IPS-NIHi7 (cell line): ENCODE measurements around the gene SMARCB1.

Experiments used
- DNase-seq: peaks from one replicate; pipeline ENCODE4 v3.0.0; 2012; ENCODE audit warnings: mixed read lengths; ENCODE audit errors: extremely low spot score

The SMARCB1 gene

DNA sequence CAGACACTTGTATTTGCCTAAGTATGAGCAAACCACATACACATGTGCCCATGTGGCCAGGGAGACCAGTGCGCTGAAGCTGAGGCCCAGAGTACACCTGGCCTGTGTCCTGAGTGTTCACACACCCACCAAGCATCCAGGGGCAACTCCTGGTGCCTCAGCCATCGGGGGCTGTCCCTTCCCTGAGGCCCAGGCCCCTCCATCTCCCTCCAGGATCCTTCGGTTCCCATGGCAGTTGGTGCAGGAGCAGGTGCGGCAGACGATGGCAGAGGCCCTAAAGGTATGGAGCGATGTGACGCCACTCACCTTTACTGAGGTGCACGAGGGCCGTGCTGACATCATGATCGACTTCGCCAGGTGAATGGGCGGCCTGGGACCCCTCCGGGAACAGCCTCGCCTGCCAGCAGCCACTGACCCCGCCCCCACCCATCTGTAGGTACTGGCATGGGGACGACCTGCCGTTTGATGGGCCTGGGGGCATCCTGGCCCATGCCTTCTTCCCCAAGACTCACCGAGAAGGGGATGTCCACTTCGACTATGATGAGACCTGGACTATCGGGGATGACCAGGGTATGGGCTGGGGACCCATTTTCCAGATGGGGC, 6.5 kb upstream of the SMARCB1 start:
- no peak for DNase-seq

DNA sequence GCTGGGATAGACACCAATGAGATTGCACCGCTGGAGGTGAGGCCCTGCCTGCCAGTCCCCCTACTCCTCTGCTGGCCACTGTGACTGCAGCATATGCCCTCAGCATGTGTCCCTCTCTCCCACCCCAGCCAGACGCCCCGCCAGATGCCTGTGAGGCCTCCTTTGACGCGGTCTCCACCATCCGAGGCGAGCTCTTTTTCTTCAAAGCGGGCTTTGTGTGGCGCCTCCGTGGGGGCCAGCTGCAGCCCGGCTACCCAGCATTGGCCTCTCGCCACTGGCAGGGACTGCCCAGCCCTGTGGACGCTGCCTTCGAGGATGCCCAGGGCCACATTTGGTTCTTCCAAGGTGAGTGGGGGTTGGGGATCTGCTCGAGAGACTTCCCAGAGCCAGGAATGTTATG, 5.7 kb upstream of the SMARCB1 start:
- DNase-seq: no peak

DNA sequence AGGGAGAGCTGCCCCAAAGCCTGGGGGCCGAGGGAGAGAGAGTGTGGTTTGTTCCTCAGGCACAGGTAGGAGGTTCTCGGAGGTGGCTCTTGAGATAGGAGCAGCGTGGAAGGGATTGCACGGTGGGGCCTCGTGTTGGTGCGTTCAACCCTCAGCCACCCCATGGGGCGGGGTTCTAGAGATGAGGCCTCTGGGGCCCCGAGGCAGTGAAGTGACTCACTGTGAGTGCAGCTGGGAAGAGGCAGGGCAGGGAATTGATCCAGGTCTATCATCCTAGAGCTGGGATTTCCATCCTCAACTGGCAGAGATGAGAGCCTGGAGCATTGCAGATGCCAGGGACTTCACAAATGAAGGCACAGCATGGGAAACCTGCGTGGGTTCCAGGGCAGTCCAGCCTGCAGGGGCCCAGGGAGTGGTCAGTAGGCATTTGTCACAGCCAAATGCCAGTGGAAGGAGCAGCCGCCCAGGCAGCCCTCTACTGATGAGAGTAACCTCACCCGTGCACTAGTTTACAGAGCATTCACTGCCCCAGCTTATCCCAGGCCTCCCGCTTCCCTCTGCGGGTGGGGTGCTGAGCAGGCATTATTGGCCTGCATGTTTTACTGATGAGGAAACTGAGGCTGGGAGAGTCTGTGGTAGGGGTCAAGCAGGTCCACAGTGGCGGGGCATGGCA, 5.1 kb upstream of the SMARCB1 start:
- DNase-seq: no peak

DNA sequence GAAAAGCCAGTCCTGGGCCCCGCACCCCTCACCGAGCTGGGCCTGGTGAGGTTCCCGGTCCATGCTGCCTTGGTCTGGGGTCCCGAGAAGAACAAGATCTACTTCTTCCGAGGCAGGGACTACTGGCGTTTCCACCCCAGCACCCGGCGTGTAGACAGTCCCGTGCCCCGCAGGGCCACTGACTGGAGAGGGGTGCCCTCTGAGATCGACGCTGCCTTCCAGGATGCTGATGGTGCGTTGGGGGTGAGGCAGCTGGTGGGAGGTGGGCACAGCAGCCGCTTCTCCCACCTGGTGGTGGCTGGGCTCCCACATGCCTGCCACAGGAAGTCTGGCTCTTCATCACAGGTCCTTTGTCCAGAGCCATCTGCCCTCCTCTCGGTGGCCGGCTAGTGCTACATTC, 4.5 kb upstream of the SMARCB1 start:
- DNase-seq: no peak

DNA sequence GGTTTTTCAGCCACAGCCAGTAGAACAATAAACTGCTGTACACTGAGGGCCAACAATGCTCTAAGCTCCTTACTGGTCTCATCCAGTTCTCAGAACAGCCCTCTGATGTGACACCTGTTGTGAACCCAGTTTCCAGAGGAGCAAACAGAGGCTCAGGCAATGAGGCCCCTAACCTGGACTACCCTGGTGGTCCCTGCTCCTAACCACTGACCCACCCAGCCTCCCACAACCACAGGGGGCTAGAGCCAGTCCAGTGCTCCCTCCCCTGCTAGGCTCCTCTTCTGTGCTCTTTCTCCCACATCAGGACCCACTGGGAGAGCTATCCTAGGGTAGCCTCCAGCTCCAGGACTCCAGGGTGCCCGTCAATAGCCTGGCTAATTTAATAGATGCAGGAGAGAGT, 4.1 kb upstream of the SMARCB1 start:
- DNase-seq: no peak

DNA sequence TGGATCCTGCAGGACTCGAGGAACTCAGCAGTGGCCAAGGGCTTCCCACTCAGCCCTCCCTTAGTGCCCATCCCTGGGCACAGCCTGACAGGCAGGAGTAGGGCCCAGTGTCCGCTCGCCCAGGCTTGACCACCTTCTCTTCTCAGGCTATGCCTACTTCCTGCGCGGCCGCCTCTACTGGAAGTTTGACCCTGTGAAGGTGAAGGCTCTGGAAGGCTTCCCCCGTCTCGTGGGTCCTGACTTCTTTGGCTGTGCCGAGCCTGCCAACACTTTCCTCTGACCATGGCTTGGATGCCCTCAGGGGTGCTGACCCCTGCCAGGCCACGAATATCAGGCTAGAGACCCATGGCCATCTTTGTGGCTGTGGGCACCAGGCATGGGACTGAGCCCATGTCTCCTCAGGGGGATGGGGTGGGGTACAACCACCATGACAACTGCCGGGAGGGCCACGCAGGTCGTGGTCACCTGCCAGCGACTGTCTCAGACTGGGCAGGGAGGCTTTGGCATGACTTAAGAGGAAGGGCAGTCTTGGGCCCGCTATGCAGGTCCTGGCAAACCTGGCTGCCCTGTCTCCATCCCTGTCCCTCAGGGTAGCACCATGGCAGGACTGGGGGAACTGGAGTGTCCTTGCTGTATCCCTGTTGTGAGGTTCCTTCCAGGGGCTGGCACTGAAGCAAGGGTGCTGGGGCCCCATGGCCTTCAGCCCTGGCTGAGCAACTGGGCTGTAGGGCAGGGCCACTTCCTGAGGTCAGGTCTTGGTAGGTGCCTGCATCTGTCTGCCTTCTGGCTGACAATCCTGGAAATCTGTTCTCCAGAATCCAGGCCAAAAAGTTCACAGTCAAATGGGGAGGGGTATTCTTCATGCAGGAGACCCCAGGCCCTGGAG, 3.3 kb upstream of the SMARCB1 start:
- no peak for DNase-seq

DNA sequence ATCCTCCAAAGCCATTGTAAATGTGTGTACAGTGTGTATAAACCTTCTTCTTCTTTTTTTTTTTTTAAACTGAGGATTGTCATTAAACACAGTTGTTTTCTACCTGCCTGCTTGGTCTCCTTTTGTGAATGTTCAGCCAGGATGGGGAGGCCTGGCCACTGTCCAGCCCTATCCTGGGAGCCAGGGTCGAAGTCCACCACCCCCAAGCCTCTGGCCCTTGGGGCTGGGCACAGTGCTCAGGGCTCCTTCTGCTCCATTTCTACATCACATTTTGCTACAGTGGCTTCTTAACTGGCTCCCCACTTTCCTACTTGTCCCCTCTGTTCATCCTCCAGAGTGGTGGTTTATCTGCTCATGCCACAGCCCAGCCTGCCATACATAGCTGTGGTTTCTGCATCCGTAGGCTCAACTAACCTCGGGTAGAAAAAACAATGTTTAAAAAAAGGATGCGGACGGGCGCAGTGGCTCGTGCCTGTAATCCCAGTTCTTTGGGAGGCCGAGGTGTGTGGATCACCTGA, 2.5 kb upstream of the SMARCB1 start:
- DNase-seq: no peak

DNA sequence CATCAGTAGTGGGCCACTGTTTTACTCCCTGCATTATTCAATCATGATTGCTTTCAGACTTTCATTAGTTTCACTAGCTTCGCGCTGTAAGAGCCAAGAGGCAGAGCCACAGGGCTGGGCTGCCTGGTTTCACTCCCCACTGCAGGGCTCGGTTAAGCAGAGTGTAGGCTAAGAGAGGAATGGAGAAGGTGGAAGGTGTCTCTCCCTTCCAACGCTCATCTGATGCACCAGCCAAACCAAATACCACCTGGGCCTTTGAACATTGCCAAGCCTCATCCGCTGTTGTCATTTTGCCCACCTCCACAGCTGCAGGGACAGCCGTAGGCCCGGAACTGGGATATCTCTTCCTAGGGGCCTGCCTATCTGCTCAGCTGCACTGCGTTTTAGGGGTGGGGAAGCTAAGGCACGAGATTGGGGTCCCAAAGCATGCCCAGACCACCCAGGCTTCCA, 480 bp upstream of the SMARCB1 start:
- DNase-seq: no peak

DNA sequence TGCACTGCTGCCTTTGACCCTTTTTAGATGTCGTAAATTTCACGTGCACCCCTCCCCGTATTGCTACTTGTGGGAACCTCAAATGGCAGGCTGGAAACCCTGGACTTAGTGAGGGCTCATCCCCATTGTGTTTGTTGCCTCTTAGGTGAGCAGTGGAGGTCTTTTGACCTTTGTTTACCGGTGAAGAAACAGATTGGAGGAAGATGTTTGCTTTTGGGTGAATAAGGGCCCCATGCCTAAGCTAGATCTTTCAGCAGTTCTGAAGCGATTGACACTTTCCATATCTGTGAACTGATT, 782 bp downstream of the SMARCB1 start:
- DNase-seq: no peak

DNA sequence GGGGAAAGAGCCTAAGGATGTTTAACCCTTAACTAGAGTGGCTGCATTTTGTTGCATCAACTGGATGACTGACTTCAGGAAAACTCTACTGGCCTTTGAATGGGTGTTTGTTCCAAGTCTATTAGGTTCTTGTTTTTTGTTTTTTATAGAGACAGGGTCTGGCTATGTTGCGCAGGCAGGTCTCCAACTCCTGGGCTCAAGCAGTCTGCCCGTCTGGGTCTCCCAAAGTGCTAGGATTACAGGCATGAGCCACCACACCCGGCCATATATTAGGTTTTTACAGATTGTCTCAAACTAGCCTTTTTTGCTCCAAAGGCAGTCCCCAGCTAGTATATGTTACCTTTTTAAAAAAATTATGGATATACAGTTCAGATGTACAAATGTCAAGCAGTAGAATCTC, 1.1 kb downstream of the SMARCB1 start:
- no peak for DNase-seq

DNA sequence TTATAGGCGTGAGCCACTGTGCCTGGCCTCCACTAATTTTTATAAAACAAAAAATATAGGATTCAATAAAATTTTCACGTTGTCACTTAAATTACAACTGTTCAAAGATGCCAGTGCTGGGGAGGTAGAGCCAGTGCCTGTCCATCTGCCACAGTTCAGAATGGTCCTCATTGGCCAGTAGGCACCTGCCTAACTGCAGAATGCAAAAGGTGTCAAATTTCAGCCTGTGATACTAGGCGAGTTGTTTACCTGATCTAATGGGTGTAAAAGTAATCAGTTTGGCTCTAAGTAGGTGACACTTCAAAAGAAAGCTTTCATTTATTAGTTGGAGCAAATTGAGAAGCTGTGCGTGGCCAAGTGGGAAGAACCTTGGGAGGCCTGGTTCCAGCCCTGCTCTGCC, 2.4 kb downstream of the SMARCB1 start:
- no peak for DNase-seq

DNA sequence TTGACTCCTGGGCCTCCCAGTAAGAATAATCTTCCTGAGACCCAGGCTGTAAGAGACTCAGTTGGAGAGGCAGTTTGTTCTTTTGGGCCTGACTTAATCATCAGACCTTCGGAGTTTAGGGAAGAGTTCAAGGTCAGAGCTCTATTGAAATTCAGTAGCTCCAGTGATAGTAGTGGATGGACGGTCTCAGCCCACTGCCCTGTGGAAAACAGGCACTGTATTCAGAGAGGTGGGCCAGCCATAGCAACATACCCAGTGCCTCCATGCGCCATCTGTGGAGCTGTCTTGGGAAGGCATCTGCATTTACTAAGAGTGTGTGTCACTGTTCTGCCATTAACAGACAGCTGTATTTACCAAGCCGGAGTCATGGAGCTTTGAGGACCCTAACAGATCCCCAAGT, 2.9 kb downstream of the SMARCB1 start:
- DNase-seq: no peak

DNA sequence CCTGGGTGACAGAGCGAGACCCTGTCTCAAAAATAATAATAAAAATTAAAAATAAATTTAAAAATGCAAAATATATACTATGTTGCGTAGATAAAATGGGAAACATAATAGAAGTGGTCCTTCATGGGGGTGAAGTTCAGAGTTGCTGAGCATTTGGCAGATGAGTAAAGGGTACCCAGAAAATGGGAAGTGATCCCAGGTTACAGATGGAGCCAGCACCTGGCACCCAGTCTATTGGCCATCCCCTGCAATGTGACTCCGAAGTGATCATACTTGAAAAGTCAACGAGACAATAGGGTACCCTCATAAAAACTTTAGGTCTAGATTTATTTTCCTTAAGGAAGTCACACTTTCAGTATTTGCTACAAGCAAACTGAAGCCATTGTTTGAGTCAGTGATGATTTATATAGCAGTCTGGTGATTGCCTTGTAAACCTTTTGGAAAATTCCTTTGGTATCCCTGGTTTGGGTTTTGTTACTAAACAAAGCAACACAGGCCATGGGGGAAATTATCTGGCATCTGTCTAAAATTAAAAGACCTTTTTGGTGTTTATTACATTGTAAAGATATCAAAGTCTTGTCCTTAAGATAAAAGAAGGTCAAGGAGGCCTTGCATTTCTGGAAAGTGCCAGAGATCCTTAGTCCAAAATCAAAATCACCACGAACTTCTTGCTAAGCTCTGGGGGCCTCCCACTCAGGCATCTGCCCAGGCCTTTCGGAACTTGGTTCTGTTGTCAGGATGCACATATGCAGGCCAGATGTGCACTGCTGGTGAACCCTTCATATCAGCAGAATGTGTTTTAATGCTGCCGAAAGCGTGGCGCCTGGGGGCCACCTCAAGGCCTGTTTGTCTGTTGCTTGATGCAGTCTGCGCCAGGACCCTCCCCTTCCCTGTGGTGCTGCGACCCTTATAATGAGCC, 4.3 kb downstream of the SMARCB1 start:
- no peak for DNase-seq

DNA sequence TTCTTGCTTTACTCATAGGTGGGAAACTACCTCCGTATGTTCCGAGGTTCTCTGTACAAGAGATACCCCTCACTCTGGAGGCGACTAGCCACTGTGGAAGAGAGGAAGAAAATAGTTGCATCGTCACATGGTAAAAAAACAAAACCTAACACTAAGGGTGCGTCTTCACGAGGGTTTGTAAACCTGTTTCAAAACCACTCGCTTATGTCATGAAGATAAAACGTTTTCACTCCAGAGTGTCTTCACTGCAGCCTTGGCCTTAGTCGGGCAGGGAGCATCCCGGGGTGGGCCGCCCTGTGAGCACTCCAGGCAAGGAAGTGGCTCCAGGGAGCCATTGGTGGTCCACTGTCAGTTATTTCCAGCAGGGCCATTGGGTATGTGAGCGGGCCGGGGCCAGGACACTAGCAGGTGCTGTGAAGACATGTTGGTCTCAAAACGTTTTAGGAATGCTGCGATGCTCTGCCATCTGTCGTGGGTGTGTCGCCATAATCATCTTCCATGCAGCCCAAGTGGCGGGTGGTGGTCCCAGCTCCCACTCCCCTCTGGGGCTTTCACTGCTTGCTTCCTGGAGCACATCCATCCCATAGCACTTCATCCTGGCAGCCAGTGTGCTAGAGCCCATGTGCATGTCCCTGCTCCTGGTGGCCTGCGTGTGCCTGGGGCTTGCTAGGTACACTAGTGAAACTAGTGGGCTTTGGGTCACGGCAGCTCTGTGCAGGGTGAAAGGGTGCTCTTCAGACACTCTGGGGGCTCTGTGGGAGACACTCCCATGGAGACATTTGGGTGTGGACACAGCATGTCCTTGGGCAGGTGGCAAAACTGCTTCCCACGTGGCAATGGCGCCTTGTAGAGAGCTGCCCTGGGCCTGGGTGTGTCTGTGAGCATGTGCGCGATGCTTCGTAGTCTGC, 5.2 kb downstream of the SMARCB1 start:
- DNase-seq: no peak

DNA sequence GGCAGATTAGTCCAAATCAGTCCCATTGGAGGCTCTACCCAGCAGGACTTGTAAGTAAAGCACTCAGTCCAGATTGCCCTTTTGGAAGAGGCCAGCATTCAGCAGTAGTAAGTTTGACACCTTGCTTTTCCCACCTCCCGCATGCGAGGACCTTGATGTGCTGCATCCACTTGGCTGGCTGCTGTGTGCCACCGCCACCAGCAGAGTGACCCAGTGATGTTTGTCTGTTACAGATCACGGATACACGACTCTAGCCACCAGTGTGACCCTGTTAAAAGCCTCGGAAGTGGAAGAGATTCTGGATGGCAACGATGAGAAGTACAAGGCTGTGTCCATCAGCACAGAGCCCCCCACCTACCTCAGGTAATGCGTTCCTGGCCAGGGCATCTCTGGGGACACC, 6.6 kb downstream of the SMARCB1 start:
- DNase-seq: no peak

DNA sequence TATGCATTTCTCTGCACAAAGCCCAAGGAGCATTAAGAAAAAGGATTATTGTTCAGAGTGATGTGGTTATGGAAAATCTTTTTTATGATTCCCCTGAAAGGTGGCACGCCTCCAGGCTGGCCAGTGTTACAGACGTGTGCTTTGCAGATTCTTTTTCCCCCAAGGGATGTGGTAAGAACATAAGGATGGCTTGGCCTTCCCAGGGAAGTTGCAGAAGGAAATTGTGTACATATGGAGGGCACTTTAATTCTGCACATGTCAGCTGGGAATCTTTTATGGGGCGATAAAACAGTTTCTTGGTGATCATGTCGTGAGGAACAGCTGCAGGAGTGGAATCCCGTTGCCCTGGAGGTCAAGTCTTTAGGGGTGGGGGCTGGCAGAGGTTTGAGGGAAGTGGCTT, 9.7 kb downstream of the SMARCB1 start:
- DNase-seq: no peak

DNA sequence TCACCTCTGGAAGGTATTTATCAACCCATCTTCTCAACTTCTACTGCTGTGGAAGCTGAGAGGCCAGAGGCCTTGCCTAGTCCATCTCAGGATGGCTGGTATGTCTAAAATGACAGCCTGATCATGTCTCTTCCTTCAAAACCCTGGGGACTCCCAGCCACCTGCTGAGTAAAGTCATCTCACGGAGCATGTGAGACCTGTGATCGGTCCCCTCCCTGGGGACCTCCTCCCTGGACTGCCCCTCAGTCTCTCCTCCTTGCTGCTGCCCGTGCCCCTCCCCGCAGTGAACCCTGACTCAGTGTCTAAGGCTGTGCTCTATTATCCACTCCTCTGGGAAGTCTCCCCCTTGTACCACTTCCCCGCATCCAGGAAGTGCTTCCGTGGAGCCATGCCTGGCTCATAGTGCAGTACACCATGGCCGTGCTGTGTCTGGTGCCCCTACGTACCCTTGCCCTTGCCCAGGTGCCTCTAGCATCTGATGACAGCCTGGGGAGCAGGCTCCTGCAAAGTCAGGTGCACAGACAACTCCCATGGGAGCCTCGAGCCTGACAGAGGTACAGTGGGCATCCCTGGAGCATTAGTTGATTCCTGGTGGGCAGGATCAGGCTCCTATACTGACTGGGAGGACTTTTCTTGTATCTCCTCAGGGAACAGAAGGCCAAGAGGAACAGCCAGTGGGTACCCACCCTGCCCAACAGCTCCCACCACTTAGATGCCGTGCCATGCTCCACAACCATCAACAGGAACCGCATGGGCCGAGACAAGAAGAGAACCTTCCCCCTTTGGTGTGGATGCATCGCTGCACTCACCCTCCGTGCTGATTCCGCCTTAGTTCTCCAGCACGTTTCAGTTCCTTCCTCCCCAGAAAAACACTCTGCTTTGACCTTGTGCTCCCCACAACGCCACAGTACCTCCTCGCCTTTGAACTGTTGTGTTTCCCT, 13.8 kb downstream of the SMARCB1 start:
- no peak for DNase-seq

DNA sequence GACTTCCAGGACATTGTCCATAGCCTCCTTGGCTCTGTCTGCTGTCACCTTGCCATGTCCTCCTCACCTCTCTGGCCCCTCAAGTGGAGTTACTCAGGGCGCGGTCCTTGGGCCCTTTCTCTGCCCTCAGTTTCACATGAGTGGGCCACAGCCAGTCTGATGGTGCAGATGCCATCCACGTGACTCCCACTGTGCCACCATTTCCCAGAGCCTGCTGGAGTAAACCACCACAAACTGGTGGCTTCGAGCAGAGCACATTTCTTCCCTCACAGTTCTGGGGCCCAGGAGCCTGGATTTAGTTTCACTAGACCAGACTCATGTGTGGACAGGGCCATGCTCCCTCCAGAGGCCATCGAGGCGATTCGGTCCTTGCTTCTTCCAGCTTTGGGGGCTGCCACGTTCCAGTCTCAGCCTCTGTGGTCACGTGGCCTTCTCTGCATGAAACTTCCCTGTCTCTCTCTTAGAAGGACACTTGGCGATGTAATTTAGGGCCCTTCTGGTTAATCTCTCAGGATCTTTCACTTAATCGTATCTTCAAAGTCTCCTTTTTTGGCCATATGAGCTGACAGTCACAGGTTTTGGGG, 14.6 kb downstream of the SMARCB1 start:
- DNase-seq: no peak

DNA sequence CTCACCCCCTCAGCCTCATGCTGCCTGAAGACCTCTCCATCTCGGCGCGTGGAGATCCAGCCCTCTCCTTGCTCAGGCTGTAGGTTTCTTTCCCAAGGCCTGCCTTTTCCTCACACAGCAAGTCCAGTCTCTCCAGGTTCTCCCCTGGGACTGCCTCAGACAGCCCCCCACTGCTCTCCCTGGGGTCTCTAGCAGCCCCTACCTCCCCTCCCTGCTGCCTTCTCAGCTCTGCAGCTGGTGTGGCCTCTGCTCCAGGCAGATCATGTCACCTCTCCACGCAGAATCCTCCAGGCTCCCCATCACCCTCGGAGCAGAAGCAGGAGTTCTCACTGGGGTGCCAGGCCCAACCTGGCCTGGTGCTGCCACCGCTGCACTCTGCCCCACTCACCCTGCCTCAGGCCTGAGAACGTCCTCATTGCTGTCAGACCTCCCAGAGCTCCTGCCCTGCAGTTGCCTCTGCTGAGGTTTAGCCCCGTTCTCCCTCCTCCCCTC, 15.2 kb downstream of the SMARCB1 start:
- no peak for DNase-seq
